ENCODE measurements around the gene CELSR1. TPM values are rescaled to one million over a fixed set of nuclear protein-coding genes. Genes with fewer than 3 reads are reported as not detected.

Gene CELSR1
- total and polyA plus RNA-seq, 2 of the 13 experiments (the other 11 are each of a cell fraction or from before 2014, with no cell fraction given): 0.78 to 1.8 TPM

DNA sequence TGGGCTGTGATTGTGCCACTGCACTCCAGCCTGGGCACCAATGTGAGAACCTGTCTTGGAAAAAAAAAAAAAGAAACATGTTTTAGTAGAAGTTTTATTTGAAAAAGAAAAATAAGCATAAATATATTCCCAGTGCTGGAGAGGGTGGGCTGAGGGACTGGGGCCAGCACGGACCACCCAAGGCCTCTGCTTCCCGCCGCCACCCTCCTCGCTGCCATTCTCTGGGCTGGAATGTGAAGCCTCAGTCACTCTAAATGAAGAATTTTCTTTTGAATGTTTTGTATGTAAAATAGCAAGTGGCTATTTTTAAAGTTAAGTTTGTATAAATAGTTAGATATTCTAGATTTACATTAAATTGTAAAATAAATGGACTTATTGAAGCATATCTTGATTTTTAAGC lies 207.0 kb downstream of the CELSR1 start:
- H4K20me1 ChIP-seq (ENCODE audit: insufficient read depth, low read length): no peaks in the 10 kb centered on the region
- BruUV-seq (replicated peaks): no TSS peak
- TF ChIP-seq PRMT3 (CRISPR knock-in tag; IDR thresholded peaks at IDR 0.05; ENCODE audit: borderline replicate concordance, low read depth): no peak
- TF ChIP-seq, protein P1, sequence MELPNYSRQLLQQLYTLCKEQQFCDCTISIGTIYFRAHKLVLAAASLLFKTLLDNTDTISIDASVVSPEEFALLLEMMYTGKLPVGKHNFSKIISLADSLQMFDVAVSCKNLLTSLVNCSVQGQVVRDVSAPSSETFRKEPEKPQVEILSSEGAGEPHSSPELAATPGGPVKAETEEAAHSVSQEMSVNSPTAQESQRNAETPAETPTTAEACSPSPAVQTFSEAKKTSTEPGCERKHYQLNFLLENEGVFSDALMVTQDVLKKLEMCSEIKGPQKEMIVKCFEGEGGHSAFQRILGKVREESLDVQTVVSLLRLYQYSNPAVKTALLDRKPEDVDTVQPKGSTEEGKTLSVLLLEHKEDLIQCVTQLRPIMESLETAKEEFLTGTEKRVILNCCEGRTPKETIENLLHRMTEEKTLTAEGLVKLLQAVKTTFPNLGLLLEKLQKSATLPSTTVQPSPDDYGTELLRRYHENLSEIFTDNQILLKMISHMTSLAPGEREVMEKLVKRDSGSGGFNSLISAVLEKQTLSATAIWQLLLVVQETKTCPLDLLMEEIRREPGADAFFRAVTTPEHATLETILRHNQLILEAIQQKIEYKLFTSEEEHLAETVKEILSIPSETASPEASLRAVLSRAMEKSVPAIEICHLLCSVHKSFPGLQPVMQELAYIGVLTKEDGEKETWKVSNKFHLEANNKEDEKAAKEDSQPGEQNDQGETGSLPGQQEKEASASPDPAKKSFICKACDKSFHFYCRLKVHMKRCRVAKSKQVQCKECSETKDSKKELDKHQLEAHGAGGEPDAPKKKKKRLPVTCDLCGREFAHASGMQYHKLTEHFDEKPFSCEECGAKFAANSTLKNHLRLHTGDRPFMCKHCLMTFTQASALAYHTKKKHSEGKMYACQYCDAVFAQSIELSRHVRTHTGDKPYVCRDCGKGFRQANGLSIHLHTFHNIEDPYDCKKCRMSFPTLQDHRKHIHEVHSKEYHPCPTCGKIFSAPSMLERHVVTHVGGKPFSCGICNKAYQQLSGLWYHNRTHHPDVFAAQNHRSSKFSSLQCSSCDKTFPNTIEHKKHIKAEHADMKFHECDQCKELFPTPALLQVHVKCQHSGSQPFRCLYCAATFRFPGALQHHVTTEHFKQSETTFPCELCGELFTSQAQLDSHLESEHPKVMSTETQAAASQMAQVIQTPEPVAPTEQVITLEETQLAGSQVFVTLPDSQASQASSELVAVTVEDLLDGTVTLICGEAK (IDR thresholded peaks at IDR 0.05): no peak
- TF ChIP-seq, protein P1 (CRISPR knock-in tag; IDR thresholded peaks at IDR 0.05): no peak
- TF ChIP-seq, protein P2, sequence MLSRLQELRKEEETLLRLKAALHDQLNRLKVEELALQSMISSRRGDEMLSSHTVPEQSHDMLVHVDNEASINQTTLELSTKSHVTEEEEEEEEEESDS (CRISPR knock-in tag; IDR thresholded peaks at IDR 0.05; ENCODE audit: borderline replicate concordance): no peak
- TF ChIP-seq, protein P3, sequence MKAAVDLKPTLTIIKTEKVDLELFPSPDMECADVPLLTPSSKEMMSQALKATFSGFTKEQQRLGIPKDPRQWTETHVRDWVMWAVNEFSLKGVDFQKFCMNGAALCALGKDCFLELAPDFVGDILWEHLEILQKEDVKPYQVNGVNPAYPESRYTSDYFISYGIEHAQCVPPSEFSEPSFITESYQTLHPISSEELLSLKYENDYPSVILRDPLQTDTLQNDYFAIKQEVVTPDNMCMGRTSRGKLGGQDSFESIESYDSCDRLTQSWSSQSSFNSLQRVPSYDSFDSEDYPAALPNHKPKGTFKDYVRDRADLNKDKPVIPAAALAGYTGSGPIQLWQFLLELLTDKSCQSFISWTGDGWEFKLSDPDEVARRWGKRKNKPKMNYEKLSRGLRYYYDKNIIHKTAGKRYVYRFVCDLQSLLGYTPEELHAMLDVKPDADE (CRISPR knock-in tag; IDR thresholded peaks at IDR 0.05): no peak
- DNase-seq (ENCODE audit: low spot score) (no peak), FAIRE-seq (no peak), ATAC-seq (no peak)
- H3K27me3 ChIP-seq (ENCODE audit: control insufficient read depth in 1 of 2, insufficient read depth in 2 of 2, low read length in 2 of 2): no peaks in the 10 kb centered on the region
- no peak overlapping the region for H3K27ac ChIP-seq (ENCODE audit: extremely low read length, insufficient read depth, low read length)
- 95% methylated on average over 4 of the region's 4 CpGs for WGBS (ENCODE audit: low lambda C conversion rate)
- in situ Hi-C loops (cut with HindIII; ENCODE audit: extremely low pct_ligation_motif_present, low pct_unique_long_range_greater_than_20kb): no loop called here
- no peaks in the 10 kb centered on the region for H3K9me3 ChIP-seq (ENCODE audit: low read length)
- intact Hi-C loops (cut with micrococcal nuclease; ENCODE audit: unreplicated experiment): no loop called here
- H3K4me1 ChIP-seq (ENCODE audit: insufficient read depth, low read length): peaks cover 6% of the 10 kb centered on the region
- ChIA-PET POLR2A (no interaction called here), CTCF (ENCODE audit: low intra/inter-chr PET ratio, low total read pairs) (no interaction called here)
- H3K4me3 ChIP-seq (replicated peaks in 1 of 3; ENCODE audit: insufficient read depth in 1 of 3, low read depth in 2 of 3, low read length in 3 of 3): no peak overlapping the region
- no peaks in the 10 kb centered on the region for H3K79me2 ChIP-seq (ENCODE audit: insufficient read depth, low read length)
- no peak overlapping the region for H3K9ac ChIP-seq (ENCODE audit: insufficient read depth, low read depth, low read length)
- no peak overlapping the region for H3K4me2 ChIP-seq (ENCODE audit: low read depth, low read length)
- H2AFZ ChIP-seq (ENCODE audit: low read length): no peak overlapping the region
- H3K36me3 ChIP-seq (replicated peaks in 1 of 2; ENCODE audit: control insufficient read depth in 1 of 2, insufficient read depth in 2 of 2, low read length in 2 of 2): peaks cover 18 to 52% of the 10 kb centered on the region in 2 experiments
